HPDE6-E6E7 (cell line): ENCODE results near the gene CTTNBP2NL.

Experiments
- DNase-seq: peaks from one replicate; pipeline ENCODE4 v3.0.0; 2011; ENCODE audit warnings: missing footprints; ENCODE audit errors: extremely low spot score

CTTNBP2NL gene

DNA sequence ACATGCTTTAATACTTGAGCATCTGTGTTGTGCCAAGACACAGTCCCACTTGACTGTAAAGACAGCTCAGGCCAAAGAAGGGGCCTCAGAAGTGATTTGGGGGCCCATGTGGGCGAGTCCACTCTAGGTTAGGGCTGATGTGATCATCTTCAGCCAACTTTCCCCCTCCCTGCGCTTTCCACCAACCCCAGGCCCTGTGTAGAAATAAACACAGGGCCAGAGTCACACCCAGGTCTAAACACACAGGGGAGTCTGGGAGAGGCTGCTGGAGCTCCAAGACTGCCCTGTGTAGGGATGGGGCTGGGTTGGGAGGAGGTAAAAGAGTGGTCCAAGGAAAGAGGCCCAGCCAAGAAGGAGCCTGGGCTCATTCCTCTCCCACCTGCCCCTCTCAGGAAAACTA is 110.3 kb downstream of the CTTNBP2NL start:
- DNase-seq: no peak

- no peak for DNase-seq
Measured at GRCh38 chr1:112506731-112507130, 110.7 kb downstream of the CTTNBP2NL start.

GRCh38 chr1:112507336-112507735 is 111.3 kb downstream of the CTTNBP2NL start:
- no peak for DNase-seq

- DNase-seq: no peak
Measured at GRCh38 chr1:112507921-112508277, 111.9 kb downstream of the CTTNBP2NL start.

- no peak for DNase-seq
Measured at GRCh38 chr1:112508278-112509004, 112.4 kb downstream of the CTTNBP2NL start, which contains the start of gene WNT2B. WNT2B (plus strand) TSS chr1:112508965; CDS start chr1:112509263, 298 bp downstream.

- no peak for DNase-seq
Measured at GRCh38 chr1:112509005-112509659, 113.1 kb downstream of the CTTNBP2NL start.

DNA sequence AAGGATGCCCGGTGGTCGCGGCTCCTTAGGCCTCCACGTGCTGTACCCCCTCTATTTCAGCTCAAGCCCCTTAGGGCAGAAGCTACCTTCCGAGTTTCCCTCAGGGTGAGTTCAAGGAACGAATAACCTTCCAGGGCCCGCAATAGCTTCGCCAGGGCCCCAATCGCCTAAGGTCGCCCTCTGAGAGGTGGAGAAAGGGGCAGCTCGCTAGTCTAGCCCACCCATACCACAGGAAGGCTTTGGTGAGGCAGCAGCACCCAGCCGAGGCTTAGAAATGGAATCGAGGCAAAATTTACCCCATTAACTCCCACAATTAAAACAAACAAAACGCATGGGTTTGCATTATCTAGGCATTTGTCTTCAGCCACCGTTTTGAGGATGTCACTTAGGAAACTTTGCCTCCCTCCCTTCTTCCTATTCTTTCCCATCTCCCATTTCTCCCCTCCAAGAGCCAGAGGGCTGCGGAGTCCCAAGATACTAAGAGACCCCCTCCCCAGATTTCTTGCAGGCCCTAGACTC is 113.7 kb downstream of the CTTNBP2NL start:
- DNase-seq: no peak

GRCh38 chr1:112510340-112510739 is 114.3 kb downstream of the CTTNBP2NL start:
- DNase-seq: no peak
